Spleen (tissue), 11 donors: ENCODE measurements around the gene CTDP1. TPM values are rescaled to one million over a fixed set of nuclear protein-coding genes. Genes with fewer than 3 reads are reported as not detected.

ENCODE experiments used
- DNase-seq: peaks from one replicate; pipeline ENCODE4 v3.0.0-alpha.2; 2020
- H3K27ac ChIP-seq, 8 donors: fragments of 200-600 bp; sonication (generic) in 7 of 8; 1 replicate in 4 of 8; 2 replicates in 4 of 8; pipeline versions ENCODE4 v1.5.0 to v1.8.0; 2016 to 2021; ENCODE audit warnings: inconsistent platforms in 4 of 8, mild to moderate bottlenecking in 4 of 8, moderate library complexity in 1 of 8
- H3K27me3 ChIP-seq, 7 donors: fragments of 200-600 bp; sonication (generic) in 6 of 7; replicated peaks in 1 of 7; 1 replicate in 4 of 7; 2 replicates in 3 of 7; pipeline versions ENCODE4 v1.5.0 to v1.8.0; 2016 to 2021; ENCODE audit warnings: inconsistent platforms in 3 of 7, mild to moderate bottlenecking in 1 of 7
- H3K36me3 ChIP-seq, 6 donors: fragments of 200-600 bp; sonication (generic) in 5 of 6; 1 replicate in 4 of 6; 2 replicates in 2 of 6; pipeline versions ENCODE4 v1.5.0 to v1.8.0; 2016 to 2021; ENCODE audit warnings: inconsistent platforms in 2 of 6
- H3K4me1 ChIP-seq, 6 donors: fragments of 200-600 bp; sonication (generic) in 5 of 6; 1 replicate in 3 of 6; 2 replicates in 3 of 6; pipeline versions ENCODE4 v1.5.0 to v1.8.0; 2016 to 2021; ENCODE audit warnings: inconsistent platforms in 3 of 6
- H3K4me3 ChIP-seq, 8 donors: fragments of 200-600 bp; sonication (generic) in 7 of 8; 1 replicate in 4 of 8; 2 replicates in 4 of 8; pipeline versions ENCODE4 v1.5.0 to v1.8.0; 2016 to 2021; ENCODE audit warnings: inconsistent platforms in 4 of 8, mild to moderate bottlenecking in 4 of 8, moderate library complexity in 2 of 8
- H3K9me3 ChIP-seq, 8 donors: fragments of 200-600 bp; sonication (generic) in 7 of 8; 1 replicate in 4 of 8; 2 replicates in 4 of 8; pipeline versions ENCODE4 v1.5.0 to v1.8.0; 2016 to 2021; ENCODE audit warnings: inconsistent platforms in 4 of 8
- POLR2A ChIP-seq, 3 donors: fragments of 450-650 bp; IDR thresholded peaks; one replicate each; pipeline ENCODE4 v1.5.1; 2017; ENCODE audit warnings: antibody characterized with exemption in 3 of 3, mild to moderate bottlenecking in 1 of 3
- POLR2AphosphoS5 ChIP-seq, 3 donors: sonication (generic); formaldehyde crosslinking; IDR thresholded peaks; one replicate each; pipeline ENCODE4 v1.5.1; 2017; ENCODE audit warnings: antibody characterized with exemption in 3 of 3
- WGBS, 5 donors: extraction: QIAGEN DNeasy Blood & Tissue Kit in 3 of 5; methylation state at CpG; one replicate each; pipeline versions ENCODE4 v1.1.5 to v1.1.7; 2013 to 2018; 5-methylcytosine and 5-hydroxymethylcytosine counted together
- intact Hi-C: fragments of 100-400 bp; cut with DNase I; formaldehyde crosslinking; loops from one replicate; pipeline ENCODE4 v1.15.0; 2023; ENCODE audit warnings: low total_unique reads
- polyA plus RNA-seq, 3 donors: library from polyadenylated mRNA; stranded (reverse); fragments of 200-250 nt; gene quantifications; one replicate each; pipeline ENCODE4 v1.2.1, GENCODE V29; 2013
- total RNA-seq, 7 donors: library from RNA; depleted of rRNA in 3 of 7; stranded (reverse); fragments of >200 nt in 3 of 7; fragmentation: NEBNext Ultra II Directional in 4 of 7; extraction: Animal tissue kit (Norgen Biotek cat#: 25700) in 4 of 7; gene quantifications; one replicate each; pipeline versions ENCODE4 v1.1.0 to v1.2.1, GENCODE V29; 2016 to 2021
- TF ChIP-seq, protein P1 (sequence below), 11 experiments: fragments of 200-600 bp in 7 of 11; fragments of 450-650 bp in 4 of 11; sonication (generic) in 4 of 11; IDR thresholded peaks in 8 of 11; conservative IDR thresholded peaks in 3 of 11; 1 replicate in 7 of 11; 2 replicates in 4 of 11; pipeline versions ENCODE4 v1.4.0 to v1.8.0; 2016 to 2021; ENCODE audit warnings: antibody characterized with exemption in 11 of 11, inconsistent platforms in 4 of 11, mild to moderate bottlenecking in 1 of 11
- donor health status: healthy with polysubstance abuse.
- donor health status: DM: no; HTN: no; CAD: no; lungs with moderate emphysema.
- donor health status: DM: no; HTN: no; CAD: no.
- donor health status: Bipolar disorder and iron deficiency.
- donor health status: healthy.
- donor health status: DM: no; HTN: no; CAD: no.
- donor health status: DM: yes; HTN: yes; CAD: no.

CTDP1 gene
- total and polyA plus RNA-seq, 10 donors, result 13.6 to 54.6 (median 28.6) TPM

DNA sequence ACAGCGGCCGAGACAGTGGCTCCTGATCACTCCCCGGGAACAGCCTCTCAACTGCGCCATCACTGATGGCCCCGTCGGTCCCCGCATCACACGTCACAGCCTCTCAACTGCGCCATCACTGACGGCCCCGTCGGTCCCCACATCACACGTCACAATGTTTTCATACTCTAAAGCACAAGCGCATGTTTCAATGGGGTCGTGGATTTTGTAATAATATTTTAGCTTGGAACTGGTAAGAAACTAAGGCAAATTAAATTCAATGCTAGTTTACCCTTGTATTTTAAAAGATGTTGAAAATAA, 44.2 kb upstream of the CTDP1 start:
- intact Hi-C loops, result no loop called here
- H3K4me3 ChIP-seq, result no peak overlapping the region
- TF ChIP-seq POLR2A (IDR thresholded peaks at IDR 0.05) (no peak), POLR2AphosphoS5 (IDR thresholded peaks at IDR 0.05) (no peak)
- TF ChIP-seq, protein P1, sequence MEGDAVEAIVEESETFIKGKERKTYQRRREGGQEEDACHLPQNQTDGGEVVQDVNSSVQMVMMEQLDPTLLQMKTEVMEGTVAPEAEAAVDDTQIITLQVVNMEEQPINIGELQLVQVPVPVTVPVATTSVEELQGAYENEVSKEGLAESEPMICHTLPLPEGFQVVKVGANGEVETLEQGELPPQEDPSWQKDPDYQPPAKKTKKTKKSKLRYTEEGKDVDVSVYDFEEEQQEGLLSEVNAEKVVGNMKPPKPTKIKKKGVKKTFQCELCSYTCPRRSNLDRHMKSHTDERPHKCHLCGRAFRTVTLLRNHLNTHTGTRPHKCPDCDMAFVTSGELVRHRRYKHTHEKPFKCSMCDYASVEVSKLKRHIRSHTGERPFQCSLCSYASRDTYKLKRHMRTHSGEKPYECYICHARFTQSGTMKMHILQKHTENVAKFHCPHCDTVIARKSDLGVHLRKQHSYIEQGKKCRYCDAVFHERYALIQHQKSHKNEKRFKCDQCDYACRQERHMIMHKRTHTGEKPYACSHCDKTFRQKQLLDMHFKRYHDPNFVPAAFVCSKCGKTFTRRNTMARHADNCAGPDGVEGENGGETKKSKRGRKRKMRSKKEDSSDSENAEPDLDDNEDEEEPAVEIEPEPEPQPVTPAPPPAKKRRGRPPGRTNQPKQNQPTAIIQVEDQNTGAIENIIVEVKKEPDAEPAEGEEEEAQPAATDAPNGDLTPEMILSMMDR (IDR thresholded peaks at IDR 0.05 in 8 of 11, conservative IDR thresholded peaks at IDR 0.05 in 3 of 11), result no peak
- DNase-seq, result no peak
- H3K9me3 ChIP-seq, result no peaks in the 10 kb centered on the region
- H3K4me1 ChIP-seq, result peaks cover 0 to 7% (median 0%) of the 10 kb centered on the region in 6 donors
- no peaks in the 10 kb centered on the region for H3K36me3 ChIP-seq
- no peak overlapping the region for H3K27ac ChIP-seq
- WGBS, 5 donors, result 90 to 95% (median 92%) methylated on average over 15 of the region's 15 CpGs
- H3K27me3 ChIP-seq, result peaks cover 3 to 27% (median 18%) of the 10 kb centered on the region in 7 donors

DNA sequence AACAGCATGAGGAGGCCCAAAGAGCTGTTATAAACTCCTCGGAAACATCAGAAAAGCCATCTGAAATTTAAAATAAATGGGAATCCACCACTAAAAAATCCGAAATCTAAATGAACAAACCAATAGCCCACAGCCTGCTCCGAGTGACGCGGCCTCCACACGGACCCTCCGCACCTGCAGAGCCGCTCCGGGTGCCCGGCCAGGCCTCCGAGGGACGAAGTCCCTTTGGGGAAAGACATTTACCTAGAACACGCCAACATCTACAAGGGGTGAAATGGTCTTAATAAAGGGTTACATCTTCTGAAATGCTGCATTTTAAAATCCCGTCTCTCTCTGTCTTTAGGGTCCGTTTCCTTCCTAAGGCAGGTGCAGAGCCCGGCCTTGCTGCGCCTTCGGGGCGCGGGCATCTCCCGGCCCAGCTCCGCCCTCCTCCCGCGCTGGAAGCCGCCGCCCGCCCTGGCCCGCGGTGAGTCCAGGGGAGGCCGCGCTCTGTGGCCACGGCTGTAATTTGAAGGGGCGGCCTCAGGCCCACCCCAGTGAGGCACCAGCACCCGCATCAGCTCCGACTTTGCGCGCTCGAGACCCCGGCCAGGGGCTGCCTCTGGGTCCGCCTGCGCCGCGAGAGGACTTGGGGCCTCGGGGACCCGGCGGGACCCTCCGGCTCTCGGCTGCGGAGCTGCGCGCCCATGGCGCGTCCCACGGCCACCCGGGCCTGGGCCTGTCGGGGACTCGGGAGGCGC, 42.3 kb upstream of the CTDP1 start:
- 32 to 38% (median 34%) methylated on average over 35 to 58 of the region's 58 CpGs for WGBS, 5 donors
- TF ChIP-seq POLR2AphosphoS5 (IDR thresholded peaks at IDR 0.05), result no peak
- TF ChIP-seq, protein P1 (IDR thresholded peaks at IDR 0.05 in 8 of 11, conservative IDR thresholded peaks at IDR 0.05 in 3 of 11), result no peak
- no peak for TF ChIP-seq POLR2A (IDR thresholded peaks at IDR 0.05)

DNA sequence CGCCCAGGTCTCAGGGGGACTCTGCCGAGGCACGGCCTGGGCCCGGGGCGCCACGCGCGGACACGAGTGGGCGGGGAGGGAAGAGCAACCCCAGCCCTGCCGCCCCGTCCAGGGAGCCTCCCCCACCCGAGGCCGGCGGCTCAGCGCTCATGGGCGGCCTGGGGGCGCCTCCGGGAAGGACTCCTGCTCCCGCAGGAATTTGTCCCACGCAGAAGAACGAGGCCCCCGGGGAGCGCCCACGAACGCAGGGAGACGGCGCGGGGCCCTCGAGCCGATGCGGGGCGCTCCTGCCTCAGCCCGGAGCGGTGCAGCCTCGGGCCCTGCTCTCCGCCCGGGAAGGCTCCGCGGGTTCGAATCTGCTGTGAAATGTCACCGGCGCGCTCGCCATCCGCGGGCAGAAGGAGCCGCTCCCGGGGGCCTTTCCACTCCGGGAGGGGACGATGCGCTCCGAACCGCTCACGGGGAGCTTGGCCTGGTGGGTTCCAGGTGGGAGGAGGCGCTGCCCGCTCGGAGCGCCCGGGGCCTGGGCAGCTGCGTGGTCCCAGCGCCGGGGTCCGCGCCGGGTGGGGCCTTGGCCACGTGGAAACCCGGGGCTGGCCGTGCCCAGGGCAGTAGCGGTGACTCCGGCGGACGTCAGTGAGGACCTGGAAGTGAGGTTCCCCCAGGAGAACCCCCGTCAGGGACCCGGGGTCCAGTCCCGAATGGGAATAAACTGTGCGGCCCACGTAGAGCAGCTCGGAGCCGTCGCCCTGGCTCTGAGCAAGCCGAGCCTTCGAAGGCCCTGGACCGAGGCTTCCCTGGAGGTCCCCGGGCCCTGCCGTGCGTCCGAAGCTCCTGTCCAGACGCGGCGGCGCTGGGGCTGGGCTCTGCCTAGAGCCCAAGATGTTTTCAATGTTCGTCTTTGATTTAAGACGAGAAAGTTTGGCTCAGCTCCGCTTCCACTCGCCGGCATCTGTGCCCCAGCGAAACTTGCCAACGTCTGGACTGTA, 41.4 kb upstream of the CTDP1 start:
- Histone ChIP-seq H3K27me3 (peaks cover 3 to 35% (median 18%) of the 10 kb centered on the region in 7 donors), H3K27ac (no peak overlapping the region), H3K4me1 (peaks cover 5 to 20% (median 9%) of the 10 kb centered on the region in 6 donors), H3K9me3 (no peaks in the 10 kb centered on the region), H3K4me3 (no peak overlapping the region), H3K36me3 (no peaks in the 10 kb centered on the region)
- intact Hi-C loops, result no loop called here
- peak; percentile 77 for DNase-seq
- TF ChIP-seq POLR2AphosphoS5 (IDR thresholded peaks at IDR 0.05) (no peak), POLR2A (IDR thresholded peaks at IDR 0.05) (no peak)
- TF ChIP-seq, protein P1 (IDR thresholded peaks at IDR 0.05 in 8 of 11, conservative IDR thresholded peaks at IDR 0.05 in 3 of 11), result no peak
- 49 to 74% (median 61%) methylated on average over 47 to 99 of the region's 99 CpGs for WGBS, 5 donors

More for the DNA sequence above, 42.3 kb upstream of the CTDP1 start:
- intact Hi-C loops, result no loop called here
- no peaks in the 10 kb centered on the region for H3K9me3 ChIP-seq
- H3K4me1 ChIP-seq, result peaks cover 0 to 11% (median 1%) of the 10 kb centered on the region in 6 donors
- DNase-seq, result peak; percentile 48
- H3K27ac ChIP-seq, result no peak overlapping the region
- H3K36me3 ChIP-seq, result no peaks in the 10 kb centered on the region
- no peak overlapping the region for H3K4me3 ChIP-seq
- H3K27me3 ChIP-seq, result peaks cover 3 to 35% (median 18%) of the 10 kb centered on the region in 7 donors
